Measurements from ENCODE around the gene ARVCF.

ARVCF gene

GRCh38 chr22:19997561-19998231 is 18.9 kb downstream of the ARVCF start:
- DNase-seq, result no peak

- no peak for DNase-seq
Measured at GRCh38 chr22:19996694-19997384, 19.8 kb downstream of the ARVCF start.

GRCh38 chr22:19995611-19996339 is 20.8 kb downstream of the ARVCF start:
- no peak for DNase-seq

GRCh38 chr22:19994851-19995610 is 21.6 kb downstream of the ARVCF start:
- DNase-seq, result no peak

GRCh38 chr22:19993926-19994325 is 22.7 kb downstream of the ARVCF start:
- no peak for DNase-seq

- no peak for DNase-seq
Measured at GRCh38 chr22:19992921-19993355, 23.7 kb downstream of the ARVCF start.

- no peak for DNase-seq
Measured at GRCh38 chr22:19992481-19992911, 24.1 kb downstream of the ARVCF start.

GRCh38 chr22:19991645-19992451 is 24.8 kb downstream of the ARVCF start:
- no peak for DNase-seq

GRCh38 chr22:19991395-19991644 is 25.3 kb downstream of the ARVCF start:
- no peak for DNase-seq

GRCh38 chr22:19990609-19991394 is 25.8 kb downstream of the ARVCF start:
- no peak for DNase-seq

GRCh38 chr22:19990188-19990587 is 26.4 kb downstream of the ARVCF start:
- DNase-seq, result no peak

- no peak for DNase-seq
Measured at GRCh38 chr22:19989725-19990067, 26.9 kb downstream of the ARVCF start.

GRCh38 chr22:19988965-19989724 is 27.5 kb downstream of the ARVCF start:
- no peak for DNase-seq

GRCh38 chr22:19988331-19988808 is 28.3 kb downstream of the ARVCF start:
- no peak for DNase-seq

- no peak for DNase-seq
Measured at GRCh38 chr22:19987394-19988306, 29.0 kb downstream of the ARVCF start.

GRCh38 chr22:19986410-19987341 is 29.9 kb downstream of the ARVCF start:
- peak; percentile 77 for DNase-seq

GRCh38 chr22:19986011-19986409 is 30.6 kb downstream of the ARVCF start:
- no peak for DNase-seq
